NCI-H1694 treated with DMSO at 0.1 percent for 48 hours (cell line): ENCODE measurements around the gene FOXR1.
"Not testable (repeated sequence)": the region's sequence is repeated elsewhere in the genome, so short reads cannot be mapped to it uniquely, and the experiment has no call there.

Source experiments
- DNase-seq: peaks from one replicate; lab custom pipeline; 2025; lab: John Stamatoyannopoulos, UW

FOXR1 gene

DNA sequence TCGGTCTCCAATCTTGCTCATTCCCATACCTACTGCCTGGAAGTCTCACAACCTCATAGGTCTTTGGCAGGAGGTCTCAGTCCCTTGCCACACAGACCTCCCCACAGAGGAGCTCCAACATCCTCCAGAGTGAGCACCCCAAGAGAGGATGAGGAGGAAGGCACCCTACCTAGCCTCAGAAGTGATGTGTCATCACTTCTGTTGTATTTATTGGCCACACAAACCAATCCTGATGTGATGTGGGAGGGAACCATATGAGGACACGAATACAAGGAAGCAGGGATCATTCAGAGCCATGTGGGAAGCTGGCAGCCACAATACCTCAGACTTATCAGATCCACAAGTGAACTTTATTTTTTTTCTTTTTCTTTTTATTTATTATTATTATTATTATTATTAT, 24.5 kb upstream of the FOXR1 start:
- no peak for DNase-seq

DNA sequence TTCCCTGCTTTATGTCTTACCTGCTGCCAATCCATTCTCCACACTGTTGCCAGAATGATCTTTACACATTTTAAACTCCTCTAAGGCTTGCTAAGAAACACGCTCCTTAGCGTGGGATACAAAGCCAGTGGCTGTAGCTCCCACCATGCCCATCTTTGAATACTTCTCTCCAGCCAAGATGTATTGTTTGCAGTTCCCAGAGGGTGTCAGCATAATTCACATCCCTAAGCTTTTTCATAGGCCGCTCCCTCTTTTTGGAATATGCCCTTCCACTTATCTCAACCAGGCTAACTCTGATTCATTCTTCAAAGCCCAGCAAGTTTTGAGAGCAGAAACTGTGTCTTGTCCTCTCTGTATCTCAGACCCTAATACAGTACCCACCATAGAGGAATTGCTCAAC, 23.6 kb upstream of the FOXR1 start:
- no peak for DNase-seq

DNA sequence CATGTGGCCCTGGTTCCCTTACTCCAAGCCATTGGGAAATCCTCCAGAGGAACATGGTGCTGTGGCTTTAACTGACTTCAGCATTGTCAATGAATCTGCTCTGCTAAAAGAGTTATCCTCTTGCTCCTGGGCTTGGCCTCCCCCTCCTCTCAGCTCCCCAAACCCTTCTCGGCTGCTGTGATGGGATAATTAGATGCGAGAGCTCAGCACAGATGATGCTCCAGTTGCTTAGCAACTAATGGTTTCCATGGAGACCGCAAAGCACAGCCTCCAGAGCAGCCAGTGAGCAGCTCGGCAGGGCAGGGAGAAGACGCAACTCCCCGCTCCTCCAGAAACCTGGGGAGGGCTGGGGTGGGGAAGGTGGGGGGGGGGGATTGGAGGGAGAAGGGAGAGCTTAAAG, 18.3 kb upstream of the FOXR1 start:
- no peak for DNase-seq

DNA sequence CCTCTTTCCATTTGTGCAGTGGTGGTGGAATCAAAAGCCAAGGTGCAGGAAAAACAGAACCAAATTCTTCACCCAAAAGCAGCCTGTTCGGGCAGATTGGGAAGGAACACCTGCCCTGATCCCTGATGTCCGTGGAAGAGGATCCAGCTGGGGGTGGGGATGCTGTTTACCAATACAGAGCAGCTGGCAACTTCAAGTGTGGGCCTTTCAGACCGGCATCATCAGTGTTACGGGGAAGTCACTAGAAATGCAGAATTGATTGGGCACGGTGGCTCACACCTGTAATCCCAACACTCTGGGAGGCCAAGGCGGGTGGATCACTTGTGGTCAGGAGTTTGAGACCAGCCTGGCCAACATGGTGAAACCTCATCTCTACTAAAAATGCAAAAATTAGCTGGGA, 17.6 kb upstream of the FOXR1 start:
- not testable (repeated sequence) for DNase-seq

DNA sequence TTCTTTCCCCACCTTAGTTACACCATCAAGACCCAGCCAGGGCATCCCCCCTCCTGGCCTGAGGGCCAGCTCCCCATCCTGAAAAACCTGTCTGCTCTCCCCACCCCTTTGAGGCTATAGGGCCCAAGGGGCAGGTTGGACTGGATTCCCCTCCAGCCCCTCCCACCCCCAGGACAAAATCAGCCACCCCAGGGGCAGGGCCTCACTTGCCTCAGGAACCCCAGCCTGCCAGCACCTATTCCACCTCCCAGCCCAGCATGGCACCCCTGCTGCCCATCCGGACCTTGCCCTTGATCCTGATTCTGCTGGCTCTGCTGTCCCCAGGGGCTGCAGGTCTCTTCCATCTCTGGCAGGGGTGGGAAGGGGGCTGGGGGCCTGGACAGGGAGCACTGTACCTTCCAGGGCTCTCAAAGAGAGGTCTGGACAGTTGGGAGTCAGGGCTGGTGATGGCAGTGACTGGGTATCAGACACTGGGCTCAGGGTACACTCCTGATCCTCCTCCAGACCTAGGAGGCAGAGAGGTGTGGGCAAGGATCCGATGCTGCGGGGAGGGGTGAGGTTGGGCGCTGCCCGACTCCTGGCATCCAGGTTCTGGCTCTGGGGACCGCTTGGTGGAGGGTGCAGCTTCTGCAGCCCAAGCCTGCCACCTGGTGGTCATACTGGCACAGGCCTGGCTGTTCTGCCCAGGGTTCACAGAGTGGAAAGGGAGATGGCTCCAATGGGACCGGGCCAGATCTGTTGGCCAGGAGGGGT, 15.3 kb upstream of the FOXR1 start, which contains the start of gene UPK2:
UPK2 (plus strand) TSS at position 205 of the 753 bp plus-strand sequence; CDS start at position 258, 53 bp downstream.
- DNase-seq = no peak

DNA sequence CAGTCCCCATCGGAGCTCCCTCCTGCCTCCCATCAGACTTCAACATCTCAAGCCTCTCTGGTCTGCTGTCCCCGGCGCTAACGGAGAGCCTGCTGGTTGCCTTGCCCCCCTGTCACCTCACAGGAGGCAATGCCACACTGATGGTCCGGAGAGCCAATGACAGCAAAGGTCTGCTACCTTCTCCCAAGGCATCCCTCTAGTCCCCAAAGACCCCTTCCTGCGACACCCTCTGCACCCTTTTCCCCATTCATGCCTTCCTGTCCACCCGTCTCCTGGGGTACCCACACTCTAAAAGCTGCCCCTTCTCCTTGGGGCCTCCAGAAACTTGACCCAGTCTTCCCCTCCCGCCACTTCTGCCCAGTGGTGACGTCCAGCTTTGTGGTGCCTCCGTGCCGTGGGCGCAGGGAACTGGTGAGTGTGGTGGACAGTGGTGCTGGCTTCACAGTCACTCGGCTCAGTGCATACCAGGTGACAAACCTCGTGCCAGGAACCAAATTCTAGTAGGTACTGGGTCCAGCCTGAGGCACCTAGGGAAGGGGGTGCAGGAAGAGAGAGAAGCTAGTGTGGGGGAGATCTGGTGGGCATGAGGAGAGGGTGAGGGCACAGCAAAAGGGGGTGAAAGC, 14.6 kb upstream of the FOXR1 start:
- DNase-seq = no peak

DNA sequence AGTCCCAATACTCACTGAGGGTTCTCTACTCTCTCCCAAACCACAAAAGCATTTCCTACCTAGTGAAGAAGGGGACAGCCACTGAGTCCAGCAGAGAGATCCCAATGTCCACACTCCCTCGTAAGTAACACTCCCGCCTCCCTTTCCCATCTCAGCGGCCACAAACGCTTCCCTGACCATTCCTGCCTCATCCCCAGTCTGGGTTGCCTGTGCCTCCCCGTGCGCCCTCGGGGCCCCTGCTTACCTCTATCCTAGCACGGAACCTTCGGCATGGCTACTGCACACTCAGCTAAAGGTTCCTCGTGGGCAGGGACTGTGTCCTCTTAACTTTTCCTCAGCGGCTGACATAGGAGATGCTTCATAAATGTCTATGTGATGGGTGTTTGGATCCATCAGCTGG, 14.0 kb upstream of the FOXR1 start:
- no peak for DNase-seq

DNA sequence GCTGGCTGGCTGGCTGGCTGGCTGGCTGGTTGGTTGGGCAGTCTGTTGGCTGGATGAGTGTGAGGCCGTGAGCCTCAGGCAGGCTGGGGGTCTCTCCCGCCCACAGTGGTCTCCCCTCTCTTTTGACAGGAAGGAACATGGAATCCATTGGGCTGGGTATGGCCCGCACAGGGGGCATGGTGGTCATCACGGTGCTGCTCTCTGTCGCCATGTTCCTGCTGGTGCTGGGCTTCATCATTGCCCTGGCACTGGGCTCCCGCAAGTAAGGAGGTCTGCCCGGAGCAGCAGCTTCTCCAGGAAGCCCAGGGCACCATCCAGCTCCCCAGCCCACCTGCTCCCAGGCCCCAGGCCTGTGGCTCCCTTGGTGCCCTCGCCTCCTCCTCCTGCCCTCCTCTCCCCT, 13.6 kb upstream of the FOXR1 start:
- DNase-seq = no peak

DNA sequence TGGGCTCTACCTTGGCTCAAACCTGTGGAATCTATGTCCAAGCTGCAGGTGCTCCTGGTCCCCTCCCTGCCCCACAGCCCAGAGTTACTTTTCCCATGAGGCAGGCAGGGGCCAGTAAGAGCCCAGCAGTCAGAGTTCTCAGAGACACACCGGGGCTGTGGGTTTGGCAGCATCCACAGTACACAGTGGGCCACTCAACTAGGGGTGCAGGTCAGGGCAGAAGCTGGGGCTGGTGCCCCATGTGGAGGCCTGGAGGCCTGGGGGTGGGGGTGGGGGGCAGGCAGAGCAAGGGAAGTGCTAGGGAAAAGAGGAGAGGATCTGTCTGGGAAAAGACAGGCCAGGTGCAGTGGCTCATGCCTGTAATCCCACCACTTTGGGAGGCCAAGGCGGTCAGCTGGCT, 13.0 kb upstream of the FOXR1 start:
- no peak for DNase-seq

DNA sequence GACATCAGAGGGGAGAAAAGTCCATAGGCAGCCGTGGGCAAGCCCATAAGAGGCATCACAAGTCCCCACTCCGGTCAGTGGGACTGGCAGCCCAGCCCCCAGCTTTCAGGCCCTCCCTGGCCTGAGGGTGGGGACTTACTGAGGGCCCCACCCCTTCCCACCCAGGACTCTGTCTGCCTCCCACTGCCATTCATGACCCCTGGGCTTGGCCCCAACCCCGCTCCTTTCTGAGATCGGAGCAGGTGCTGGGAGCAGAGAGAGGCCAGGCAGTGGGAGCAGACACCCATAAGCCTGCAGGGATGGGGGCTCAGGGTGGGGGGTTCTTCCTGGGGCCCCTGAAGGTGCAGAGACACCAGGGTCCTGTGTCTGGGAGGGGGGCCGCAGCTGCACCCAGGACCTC, 10.4 kb upstream of the FOXR1 start:
- no peak for DNase-seq

DNA sequence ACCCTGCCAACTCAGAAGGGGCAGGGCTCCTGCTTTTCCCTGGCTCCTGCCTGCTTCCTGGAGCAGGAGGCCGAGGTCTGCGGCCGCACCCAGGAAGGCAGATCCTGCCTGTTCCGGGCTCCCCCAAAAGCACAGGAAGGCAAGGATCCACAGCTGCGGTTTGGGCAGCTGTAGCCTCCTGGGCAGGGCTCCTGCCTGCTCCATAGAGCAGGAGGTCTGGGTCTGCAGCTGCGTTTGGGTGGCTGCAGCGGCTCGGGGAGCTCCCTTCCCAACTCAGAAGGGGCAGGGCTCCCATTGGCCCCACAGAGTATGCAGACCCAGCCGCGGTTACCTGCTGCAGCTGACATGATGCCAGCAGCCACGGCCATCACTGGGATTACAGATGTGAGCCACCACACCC, 10.0 kb upstream of the FOXR1 start:
- no peak for DNase-seq

DNA sequence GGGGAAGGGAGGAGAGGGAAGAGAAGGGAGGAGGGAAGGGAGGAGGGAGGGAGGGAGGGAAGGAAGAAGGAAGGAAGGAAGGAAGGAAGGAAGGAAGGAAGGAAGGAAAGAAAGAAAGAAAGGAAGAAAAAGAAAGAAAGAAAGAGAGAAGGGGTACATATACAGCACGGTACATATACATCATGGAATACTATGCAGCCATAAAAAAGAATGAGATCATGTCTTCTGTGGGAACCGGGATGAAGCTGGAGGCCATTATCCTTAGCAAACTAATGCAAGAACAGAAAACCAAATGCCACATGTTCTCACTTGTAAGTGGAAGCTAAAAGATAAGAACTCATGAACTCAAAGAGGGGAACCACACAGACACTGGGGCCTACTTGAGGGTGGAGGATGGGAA, 2.1 kb upstream of the FOXR1 start:
- not testable (repeated sequence) for DNase-seq

DNA sequence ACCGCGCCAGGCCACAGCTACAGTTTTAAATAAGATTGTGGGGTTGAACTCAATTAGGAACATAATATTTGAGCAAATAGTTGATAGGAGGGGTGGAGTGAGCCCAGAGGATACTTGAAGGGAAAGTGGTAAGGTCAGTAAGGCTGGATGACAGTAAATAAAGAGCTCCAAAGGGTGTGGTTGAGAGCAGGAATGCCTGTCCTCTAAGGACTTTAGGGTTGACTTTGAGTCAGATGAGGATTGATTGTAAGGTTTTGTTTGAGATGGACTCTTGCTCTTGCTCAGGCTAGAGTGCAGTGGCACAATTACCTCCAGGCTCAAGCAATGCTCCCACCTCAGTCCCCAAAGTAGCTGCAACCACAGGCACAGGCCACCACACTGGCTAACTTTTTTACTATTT, 2.4 kb downstream of the FOXR1 start:
- DNase-seq = no peak

DNA sequence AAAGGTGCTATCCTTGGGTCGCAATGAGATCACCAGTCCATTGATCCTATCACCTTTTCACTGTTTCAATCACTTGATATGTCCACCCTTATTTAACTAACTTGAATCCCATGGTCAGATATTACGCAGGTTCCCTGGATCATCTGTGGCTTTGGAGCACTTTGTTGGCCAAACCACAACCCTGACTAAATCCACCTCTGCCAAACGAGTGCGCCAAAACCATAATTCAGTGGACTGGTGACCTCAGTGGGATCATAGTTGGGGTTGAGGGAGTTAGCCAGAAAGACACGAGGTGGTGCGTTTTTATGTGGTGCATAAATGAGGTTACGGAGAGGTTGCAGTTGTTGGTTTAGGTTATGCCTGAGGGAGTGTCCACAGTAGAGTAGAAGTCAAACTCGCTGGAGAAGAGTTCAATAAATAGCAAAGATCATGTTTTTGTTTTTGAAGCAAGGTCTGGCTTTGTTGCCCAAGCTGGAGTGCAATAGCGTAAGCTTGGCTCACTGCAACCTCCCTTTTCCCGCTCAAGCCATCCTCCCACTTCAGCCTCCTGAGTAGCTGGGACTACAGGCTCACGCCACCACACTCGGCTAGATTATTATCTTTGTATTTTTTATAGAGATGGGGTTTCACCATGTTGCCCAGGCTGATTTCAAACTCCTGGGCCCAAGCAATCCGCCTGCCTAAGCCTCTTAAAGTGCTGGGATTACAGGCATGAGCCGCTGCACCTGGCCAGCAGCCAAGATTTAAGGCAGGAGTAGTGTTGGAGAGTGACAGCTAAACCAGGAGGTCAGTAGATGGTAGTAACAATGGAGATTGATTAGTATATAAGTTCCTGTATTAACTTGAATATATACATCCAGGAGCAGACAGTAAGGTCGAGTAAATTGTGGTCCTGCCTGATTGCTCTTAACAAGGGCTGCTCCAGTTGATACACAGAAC, 4.5 kb downstream of the FOXR1 start:
- no peak for DNase-seq

DNA sequence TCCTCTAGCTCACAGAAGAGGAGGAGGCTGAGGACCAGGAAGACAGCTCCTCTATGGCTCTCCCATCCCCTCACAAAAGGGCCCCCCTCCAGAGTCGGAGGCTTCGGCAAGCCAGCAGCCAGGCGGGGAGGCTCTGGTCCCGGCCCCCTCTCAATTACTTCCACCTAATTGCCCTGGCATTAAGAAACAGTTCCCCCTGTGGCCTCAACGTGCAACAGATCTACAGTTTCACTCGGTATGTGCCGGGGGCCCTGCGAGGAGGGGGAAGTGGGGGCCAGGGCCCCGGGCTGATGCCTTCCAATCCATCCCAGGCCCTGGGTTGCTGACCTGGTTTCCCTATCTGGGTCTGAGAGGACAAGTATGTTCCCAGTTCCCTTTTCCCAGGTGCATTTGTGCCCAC, 7.9 kb downstream of the FOXR1 start:
- no peak for DNase-seq

DNA sequence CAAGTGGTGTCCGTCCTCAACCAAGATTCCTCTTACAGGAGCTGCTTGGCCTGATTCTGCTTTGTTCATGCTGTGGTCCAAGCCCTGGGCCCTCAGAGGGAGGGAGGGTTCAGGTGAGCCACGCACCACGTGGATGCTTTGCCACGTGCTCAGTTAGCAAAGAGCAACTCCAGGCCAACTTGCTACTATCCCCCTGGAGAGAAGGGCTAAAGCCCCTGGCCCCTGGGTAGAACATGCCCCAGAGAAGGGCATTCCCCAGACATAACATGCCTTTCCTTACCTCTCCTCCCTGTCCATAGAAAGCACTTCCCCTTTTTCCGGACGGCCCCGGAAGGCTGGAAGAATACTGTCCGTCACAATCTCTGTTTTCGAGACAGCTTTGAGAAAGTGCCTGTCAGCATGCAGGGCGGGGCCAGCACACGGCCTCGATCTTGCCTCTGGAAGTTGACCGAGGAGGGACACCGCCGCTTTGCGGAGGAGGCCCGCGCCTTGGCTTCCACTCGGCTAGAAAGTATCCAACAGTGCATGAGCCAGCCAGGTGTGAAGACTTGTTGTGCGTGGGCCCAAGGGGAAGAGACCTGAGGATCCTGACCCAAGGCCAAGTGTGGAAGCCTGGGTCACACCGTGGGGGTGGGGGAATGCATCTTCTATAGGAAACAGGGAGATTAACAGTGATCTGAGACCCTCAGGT, 8.8 kb downstream of the FOXR1 start:
- no peak for DNase-seq

DNA sequence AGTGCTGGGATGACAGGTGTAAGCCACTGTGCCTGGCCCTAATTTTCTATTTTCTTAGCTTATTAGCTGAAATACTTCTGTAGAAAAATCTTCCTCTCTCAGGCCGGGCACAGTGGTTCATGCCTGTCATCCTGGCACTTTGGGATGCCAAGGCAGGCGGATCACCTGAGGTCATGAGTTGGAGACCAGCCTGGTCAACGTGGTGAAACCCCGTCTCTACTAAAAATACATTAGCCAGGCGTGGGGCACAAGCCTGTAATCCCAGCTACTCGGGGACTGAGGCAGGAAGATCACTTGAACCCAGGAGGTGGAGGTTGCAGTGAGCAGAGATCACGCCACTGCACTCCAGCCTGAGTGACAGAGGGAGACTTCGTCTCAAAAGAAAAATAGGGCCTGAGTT, 12.8 kb downstream of the FOXR1 start:
- not testable (repeated sequence) for DNase-seq

DNA sequence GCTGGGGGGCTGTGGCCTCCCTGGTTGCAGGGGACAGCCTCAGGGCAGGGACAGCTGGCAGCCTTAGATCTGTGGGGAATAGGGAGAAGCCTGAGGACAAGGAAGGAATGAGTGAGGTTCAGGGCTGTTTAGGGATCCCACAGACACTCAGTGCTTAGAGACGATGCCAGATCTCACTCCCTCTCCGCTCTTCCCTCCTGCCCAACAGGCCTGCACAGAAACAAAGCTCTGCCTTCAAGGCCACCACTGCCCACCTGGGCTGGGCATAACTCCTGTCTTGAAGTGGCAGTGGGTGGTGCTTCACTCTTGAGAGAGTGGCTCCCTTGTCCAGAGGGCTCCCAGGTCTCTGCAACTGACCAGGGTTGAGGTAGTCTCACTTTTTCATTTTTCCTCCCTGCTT, 13.3 kb downstream of the FOXR1 start:
- DNase-seq = no peak

DNA sequence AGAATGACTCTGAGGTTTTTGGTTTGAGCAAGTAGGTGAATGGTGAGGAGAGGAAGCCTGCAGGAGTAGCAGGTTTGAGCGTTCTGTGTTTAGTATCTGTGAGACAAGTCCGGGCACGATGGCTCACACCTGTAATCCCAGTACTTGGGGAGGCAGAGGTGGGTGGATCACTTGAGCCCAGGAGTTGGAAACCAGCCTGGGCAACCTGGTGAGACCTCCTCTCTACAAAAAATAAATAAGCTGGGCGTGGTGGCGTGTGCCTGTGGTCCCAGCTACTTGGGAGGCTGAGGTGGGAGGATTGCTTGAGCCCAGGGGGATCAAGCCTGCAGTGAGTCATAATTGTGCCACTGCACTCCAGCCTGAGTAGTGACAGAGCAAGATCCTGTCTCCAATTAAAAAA, 16.7 kb downstream of the FOXR1 start:
- DNase-seq = no peak

DNA sequence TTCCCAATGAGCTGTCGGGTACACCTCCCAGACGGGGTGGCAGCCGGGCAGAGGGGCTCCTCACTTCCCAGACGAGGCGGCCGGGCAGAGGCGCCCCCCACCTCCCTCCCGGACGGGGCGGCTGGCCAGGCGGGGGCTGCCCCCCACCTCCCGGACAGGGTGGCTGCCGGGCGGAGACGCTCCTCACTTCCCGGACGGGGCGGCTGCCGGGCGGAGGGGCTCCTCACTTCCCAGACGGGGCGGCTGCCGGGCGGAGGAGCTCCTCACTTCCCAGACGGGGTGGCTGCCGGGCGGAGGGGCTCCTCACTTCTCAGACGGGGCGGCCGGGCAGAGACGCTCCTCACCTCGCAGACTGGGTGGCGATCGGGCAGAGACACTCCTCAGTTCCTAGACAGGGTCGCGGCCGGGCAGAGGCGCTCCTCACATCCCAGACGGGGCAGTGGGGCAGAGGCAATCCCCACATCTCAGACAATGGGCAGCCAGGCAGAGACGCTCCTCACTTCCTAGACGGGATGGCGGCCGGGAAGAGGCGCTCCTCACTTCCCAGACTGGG, 20.0 kb downstream of the FOXR1 start:
- not testable (repeated sequence) for DNase-seq

DNA sequence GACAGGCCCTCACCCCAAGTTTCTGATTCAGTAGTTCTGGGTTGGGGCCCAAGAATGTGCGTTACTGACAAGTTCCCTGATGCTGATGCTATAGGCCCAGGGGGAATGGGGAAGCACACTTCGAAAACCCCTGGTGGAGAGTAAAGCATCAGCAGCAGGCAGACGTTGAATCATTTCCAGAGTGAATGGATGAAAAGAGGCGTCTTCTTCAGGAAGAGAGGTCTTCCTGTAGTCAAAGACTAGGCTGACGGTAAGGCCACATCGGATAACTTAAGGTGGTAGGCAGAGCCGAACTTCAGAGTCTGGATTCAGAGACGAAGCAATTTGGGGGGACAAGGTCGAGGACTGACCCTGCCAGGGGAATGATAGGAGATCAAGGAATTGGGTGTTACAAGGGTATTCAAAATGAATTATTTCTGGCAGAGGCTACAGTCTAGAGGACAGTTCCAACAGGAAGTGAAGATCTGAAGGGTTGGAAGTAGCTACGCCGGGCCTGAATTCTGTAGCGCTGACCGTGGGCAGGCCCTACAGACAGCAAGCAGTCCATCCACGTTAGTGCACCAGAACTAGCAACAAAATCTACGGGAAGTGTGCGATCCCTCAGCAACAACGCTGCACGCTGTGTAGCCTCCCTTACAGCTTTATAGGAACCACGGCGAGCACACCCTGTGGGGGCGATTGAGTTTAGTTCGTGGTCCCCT, 25.5 kb downstream of the FOXR1 start:
- DNase-seq = no peak
